Neuronal stem cell (in vitro differentiated cells): Measurements from ENCODE around the gene IMP4.

Source experiments
- DNase-seq: peaks from one replicate; pipeline ENCODE4 v3.0.0-alpha.2; 2013; ENCODE audit warnings: low spot score
- H2AFZ ChIP-seq: one replicate; pipeline ENCODE4 v1.6.1; 2013; ENCODE audit warnings: mild to moderate bottlenecking, low read length, inconsistent platforms
- H2AK5ac ChIP-seq: 2 replicates; pipeline ENCODE4 v1.6.1; 2013; ENCODE audit warnings: low read depth, mild to moderate bottlenecking, inconsistent platforms, low read length, moderate library complexity, mixed read lengths
- H2BK120ac ChIP-seq: 2 replicates; pipeline ENCODE4 v1.6.1; 2013; ENCODE audit warnings: low read depth, mild to moderate bottlenecking, inconsistent platforms, low read length, moderate library complexity, mixed read lengths
- H2BK12ac ChIP-seq: one replicate; pipeline ENCODE4 v1.6.1; 2013; ENCODE audit warnings: low read length, inconsistent platforms
- H2BK15ac ChIP-seq: 2 replicates; pipeline ENCODE4 v1.6.1; 2013; ENCODE audit warnings: mild to moderate bottlenecking, low read length, inconsistent platforms, mixed read lengths
- H2BK5ac ChIP-seq: one replicate; pipeline ENCODE4 v1.6.1; 2013; ENCODE audit warnings: inconsistent platforms, mild to moderate bottlenecking, low read length, moderate library complexity
- H3K14ac ChIP-seq: one replicate; pipeline ENCODE4 v1.6.1; 2013; ENCODE audit warnings: low read length, inconsistent platforms
- H3K18ac ChIP-seq: 2 replicates; pipeline ENCODE4 v1.6.1; 2013; ENCODE audit warnings: low read length, inconsistent platforms
- H3K23ac ChIP-seq: 2 replicates; pipeline ENCODE4 v1.6.1; 2013; ENCODE audit warnings: low read depth, mild to moderate bottlenecking, mixed read lengths, low read length, inconsistent platforms; ENCODE audit not compliant: poor library complexity
- H3K27ac ChIP-seq: replicated peaks from 3 replicates; pipeline ENCODE4 v1.5.1; 2013; ENCODE audit warnings: low read length, inconsistent platforms
- H3K27me3 ChIP-seq, 3 experiments: 2 replicates each; pipeline ENCODE4 v1.6.1; 2013; ENCODE audit warnings: low read length in 3 of 3, mild to moderate bottlenecking in 2 of 3, inconsistent platforms in 1 of 3, low read depth in 1 of 3, mixed read lengths in 1 of 3, moderate library complexity in 1 of 3; ENCODE audit not compliant: control insufficient read depth in 3 of 3, insufficient read depth in 3 of 3
- H3K36me3 ChIP-seq, 2 donors: replicated peaks in 1 of 2; 2 replicates each; pipeline ENCODE4 v1.6.1; 2013; ENCODE audit warnings: low read length in 2 of 2; ENCODE audit not compliant: control insufficient read depth in 2 of 2, insufficient read depth in 2 of 2
- H3K4ac ChIP-seq: 2 replicates; pipeline ENCODE4 v1.6.1; 2013; ENCODE audit warnings: inconsistent platforms, mild to moderate bottlenecking, low read length, moderate library complexity
- H3K4me1 ChIP-seq, 2 donors: 1 replicate in 1 of 2; 2 replicates in 1 of 2; pipeline ENCODE4 v1.6.1; 2013; ENCODE audit warnings: low read length in 2 of 2, low read depth in 1 of 2; ENCODE audit not compliant: control insufficient read depth in 2 of 2, insufficient read depth in 1 of 2
- H3K4me2 ChIP-seq: one replicate; pipeline ENCODE4 v1.6.1; 2013; ENCODE audit warnings: mild to moderate bottlenecking, low read length, inconsistent platforms; ENCODE audit not compliant: insufficient read depth, poor library complexity, severe bottlenecking
- H3K4me3 ChIP-seq, 2 donors: 2 replicates each; pipeline ENCODE4 v1.5.1; 2013; ENCODE audit warnings: low read length in 2 of 2, mild to moderate bottlenecking in 2 of 2, inconsistent platforms in 1 of 2, moderate library complexity in 1 of 2
- H3K79me1 ChIP-seq: one replicate; pipeline ENCODE4 v1.6.1; 2013; ENCODE audit warnings: low read depth, mild to moderate bottlenecking, inconsistent platforms, low read length, moderate library complexity
- H3K9ac ChIP-seq: one replicate; pipeline ENCODE4 v1.6.1; 2013; ENCODE audit warnings: mild to moderate bottlenecking, low read depth, low read length, inconsistent platforms; ENCODE audit not compliant: poor library complexity
- H3K9me3 ChIP-seq, 2 donors: replicated peaks in 1 of 2; 2 replicates each; pipeline versions ENCODE3 to v1.6.1; 2013; ENCODE audit warnings: low read length in 2 of 2, mild to moderate bottlenecking in 2 of 2, inconsistent platforms in 1 of 2, low read depth in 1 of 2, mixed read lengths in 1 of 2, moderate library complexity in 1 of 2; ENCODE audit not compliant: control insufficient read depth in 2 of 2, insufficient read depth in 1 of 2
- H4K8ac ChIP-seq: one replicate; pipeline ENCODE4 v1.6.1; 2013; ENCODE audit warnings: low read depth, mild to moderate bottlenecking, inconsistent platforms, low read length, moderate library complexity
- H4K91ac ChIP-seq: one replicate; pipeline ENCODE4 v1.6.1; 2013; ENCODE audit warnings: low read length, low read depth, mild to moderate bottlenecking, inconsistent platforms; ENCODE audit not compliant: poor library complexity
- WGBS, 2 donors: extraction: QIAGEN DNeasy Blood & Tissue Kit; methylation state at CpG; one replicate each; pipeline ENCODE4 v1.1.7; 2013; ENCODE audit warnings: missing lambda C conversion rate in 2 of 2, mixed read lengths in 1 of 2; ENCODE audit not compliant: insufficient read length in 2 of 2, insufficient replicate concordance in 1 of 2; ENCODE audit errors: extremely low coverage in 2 of 2; 5-methylcytosine and 5-hydroxymethylcytosine counted together

Gene IMP4

DNA sequence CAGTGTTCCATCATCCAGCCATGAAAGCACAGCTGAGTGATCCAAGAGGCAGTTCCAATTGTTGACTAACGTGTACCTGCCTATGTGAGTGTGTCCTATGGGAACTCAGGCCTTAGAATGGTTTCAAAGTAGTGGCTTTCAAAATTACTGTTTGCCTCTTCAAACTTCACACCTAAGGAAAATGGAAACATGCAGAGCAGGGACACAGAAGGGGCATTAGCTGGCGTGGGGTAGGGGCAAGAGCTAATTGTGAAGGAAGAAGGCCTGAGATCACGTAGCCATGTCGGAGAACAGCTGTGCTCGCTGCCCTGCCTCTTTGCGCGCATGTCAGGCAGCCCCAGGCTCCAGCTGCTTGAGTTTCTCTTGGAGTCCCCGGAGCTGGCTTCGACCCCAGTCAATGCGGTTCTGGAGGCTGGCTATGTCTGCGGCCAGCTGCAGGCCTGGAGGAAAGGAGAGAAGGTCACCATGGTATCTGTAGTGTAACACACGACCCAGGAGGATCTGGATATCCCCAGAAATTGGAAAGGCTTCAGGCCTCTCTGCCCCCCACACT is 3.8 kb upstream of the IMP4 start:
- Histone ChIP-seq H3K18ac (no peak overlapping the region), H3K27ac (no peak overlapping the region), H3K4ac (no peak overlapping the region), H3K79me1 (peaks cover 2% of the 10 kb centered on the region), H2AFZ (no peak overlapping the region), H2AK5ac (no peak overlapping the region), H4K91ac (no peak overlapping the region), H3K9ac (no peak overlapping the region), H2BK12ac (no peak overlapping the region), H3K36me3 (peaks cover 5 to 30% of the 10 kb centered on the region in 2 donors), H3K9me3 (no peaks in the 10 kb centered on the region), H2BK5ac (no peak overlapping the region), H3K14ac (no peak overlapping the region), H2BK120ac (no peak overlapping the region), H4K8ac (no peak overlapping the region), H3K4me1 (peaks cover 5 to 6% of the 10 kb centered on the region in 2 donors), H3K4me2 (no peak overlapping the region), H3K23ac (no peak overlapping the region), H3K27me3 (no peaks in the 10 kb centered on the region), H3K4me3 (no peak overlapping the region), H2BK15ac (no peak overlapping the region)
- no peak for DNase-seq
- no CpG with 5 or more reads among the region's 12 CpGs for WGBS, 2 donors

DNA sequence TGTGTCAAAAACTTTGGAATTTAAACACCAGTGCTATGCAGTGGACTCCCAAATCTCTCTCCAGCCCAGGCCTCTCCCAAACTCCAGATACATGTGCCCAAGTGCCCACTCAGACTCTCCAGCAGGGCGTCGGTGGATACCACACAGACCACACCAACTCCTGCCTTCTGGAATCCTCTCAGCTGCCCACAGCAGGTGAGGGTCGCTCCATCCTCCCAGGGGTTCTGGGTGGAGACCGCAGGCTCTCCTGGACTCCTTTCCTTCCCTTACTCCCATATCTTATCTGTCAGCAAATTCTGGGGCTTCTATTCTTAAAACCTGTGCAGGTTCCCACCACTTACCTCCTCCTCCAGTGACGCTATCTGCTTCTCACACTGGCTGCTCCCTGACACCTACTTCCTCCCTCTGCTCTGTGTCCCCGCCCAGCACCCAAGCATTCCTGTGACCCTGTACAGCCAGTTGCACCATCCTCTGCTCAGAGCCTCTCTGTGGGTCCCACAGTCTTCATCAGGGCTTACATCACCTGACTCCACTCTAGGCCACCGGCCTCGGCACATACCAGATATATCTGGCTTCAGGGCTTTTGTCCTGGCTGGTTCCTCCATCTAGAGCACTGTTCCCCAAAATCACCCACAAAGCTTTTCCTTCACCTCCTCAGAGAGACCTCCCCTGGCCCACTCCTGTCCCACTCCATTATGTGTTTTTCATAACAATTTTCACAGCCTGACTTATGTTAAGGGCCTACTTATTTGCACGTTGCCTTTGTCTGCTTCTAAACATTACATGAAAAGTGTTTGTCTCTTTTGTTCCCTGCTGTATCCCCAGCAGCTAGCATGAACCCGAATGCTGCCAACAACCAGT is 2.6 kb upstream of the IMP4 start:
- DNase-seq = no peak
- Histone ChIP-seq H2AK5ac (no peak overlapping the region), H3K23ac (no peak overlapping the region), H3K4ac (no peak overlapping the region), H3K14ac (no peak overlapping the region), H3K18ac (no peak overlapping the region), H3K27me3 (no peaks in the 10 kb centered on the region), H3K4me1 (peaks cover 5 to 6% of the 10 kb centered on the region in 2 donors), H3K9ac (no peak overlapping the region), H3K36me3 (peaks cover 11 to 39% of the 10 kb centered on the region in 2 donors), H2AFZ (no peak overlapping the region), H2BK5ac (no peak overlapping the region), H3K4me3 (no peak overlapping the region), H2BK120ac (no peak overlapping the region), H4K91ac (no peak overlapping the region), H2BK12ac (no peak overlapping the region), H3K27ac (no peak overlapping the region), H2BK15ac (no peak overlapping the region), H3K9me3 (no peaks in the 10 kb centered on the region), H3K79me1 (peaks cover 2% of the 10 kb centered on the region), H4K8ac (no peak overlapping the region), H3K4me2 (no peak overlapping the region)
- no CpG with 5 or more reads among the region's 10 CpGs for WGBS, 2 donors

DNA sequence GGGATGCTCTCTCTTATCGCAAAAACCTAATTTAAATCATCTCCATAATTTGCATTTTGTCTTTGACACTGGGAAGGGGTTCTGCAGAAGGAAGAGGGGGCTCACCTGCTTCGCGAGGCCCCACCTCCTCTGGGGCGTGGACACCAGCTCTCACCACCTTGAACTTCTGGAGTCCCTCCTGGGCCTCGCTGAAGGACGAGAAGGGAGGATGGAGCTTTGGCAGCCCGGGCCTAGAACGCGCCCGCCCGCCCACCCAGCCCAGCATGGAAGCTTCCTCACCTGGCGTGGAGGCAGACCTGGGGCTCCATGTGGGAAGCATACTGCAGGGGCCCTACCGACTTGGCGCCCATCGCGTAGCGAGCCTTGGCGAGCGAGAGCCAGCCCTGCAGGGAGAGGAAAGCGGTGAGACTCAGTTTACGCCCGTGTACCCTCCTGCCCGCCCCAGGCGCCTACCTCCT is 1.1 kb upstream of the IMP4 start:
- no CpG with 5 or more reads among the region's 24 CpGs for WGBS, 2 donors

DNA sequence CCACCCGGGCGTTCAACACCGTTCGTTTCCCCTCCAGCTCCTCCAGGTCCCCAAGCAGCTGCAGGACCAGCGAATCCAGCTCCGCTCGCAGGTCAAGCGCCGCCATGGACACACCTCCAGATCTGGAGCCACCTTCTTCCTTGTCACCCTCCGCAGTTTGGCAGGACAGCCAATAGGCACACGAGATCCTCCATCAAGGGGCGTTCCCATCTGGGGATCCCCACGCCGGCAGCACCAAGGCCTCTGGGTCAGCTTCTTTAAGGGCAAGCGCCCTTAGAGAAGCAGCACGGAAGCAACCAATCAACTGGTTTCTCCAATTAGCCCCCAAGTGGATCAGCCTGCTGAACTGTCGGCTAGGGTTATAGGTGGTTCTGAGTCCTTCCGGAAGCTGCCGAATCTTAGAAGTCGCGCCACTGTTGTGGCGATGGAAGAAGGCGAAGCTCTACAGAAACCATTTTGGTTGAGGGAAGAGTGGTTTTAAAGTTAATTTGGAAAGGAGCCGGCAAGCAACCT is 621 bp upstream of the IMP4 start:
- H3K79me1 ChIP-seq = peaks cover 6% of the 10 kb centered on the region
- peak overlapping the region; percentile 58 for H2BK5ac ChIP-seq
- H4K91ac ChIP-seq = no peak overlapping the region
- no CpG with 5 or more reads among the region's 24 CpGs for WGBS, 2 donors
- H3K23ac ChIP-seq = peak overlapping the region; percentile 94
- peak overlapping the region; percentile 95 for H2AFZ ChIP-seq
- peak overlapping the region; percentile 51 for H2BK15ac ChIP-seq
- peak overlapping the region; percentile 61 for H3K4me2 ChIP-seq
- peak overlapping the region; percentile 64 for H3K9ac ChIP-seq
- H3K9me3 ChIP-seq = peaks cover 0 to 1% of the 10 kb centered on the region in 2 donors
- H3K4me1 ChIP-seq = peaks cover 5 to 6% of the 10 kb centered on the region in 2 donors
- DNase-seq = peak; percentile 89
- peaks cover 29 to 59% of the 10 kb centered on the region in 2 donors for H3K36me3 ChIP-seq
- H3K18ac ChIP-seq = peak overlapping the region; percentile 97
- no peak overlapping the region for H3K14ac ChIP-seq
- H4K8ac ChIP-seq = no peak overlapping the region
- no peak overlapping the region for H2BK120ac ChIP-seq
- peak overlapping the region; percentile 92 to 95 for H3K4me3 ChIP-seq
- H2BK12ac ChIP-seq = no peak overlapping the region
- peak overlapping the region; percentile 90 for H3K27ac ChIP-seq
- no peaks in the 10 kb centered on the region for H3K27me3 ChIP-seq
- H3K4ac ChIP-seq = no peak overlapping the region
- no peak overlapping the region for H2AK5ac ChIP-seq

More for the DNA sequence above, 1.1 kb upstream of the IMP4 start:
- Histone ChIP-seq H2AK5ac (no peak overlapping the region), H3K4me1 (peaks cover 5 to 6% of the 10 kb centered on the region in 2 donors), H3K23ac (peak overlapping the region; percentile 94), H2BK5ac (peak overlapping the region; percentile 58), H3K4me3 (peak overlapping the region; percentile 92 to 95), H2AFZ (peak overlapping the region; percentile 95), H3K18ac (peak overlapping the region; percentile 97), H3K9me3 (peaks cover 0 to 1% of the 10 kb centered on the region in 2 donors), H4K91ac (no peak overlapping the region), H3K4ac (no peak overlapping the region), H2BK15ac (peak overlapping the region; percentile 51), H2BK12ac (no peak overlapping the region), H2BK120ac (no peak overlapping the region), H3K27me3 (no peaks in the 10 kb centered on the region), H4K8ac (no peak overlapping the region), H3K27ac (peak overlapping the region; percentile 90), H3K36me3 (peaks cover 25 to 54% of the 10 kb centered on the region in 2 donors), H3K9ac (peak overlapping the region; percentile 64), H3K14ac (no peak overlapping the region), H3K4me2 (peak overlapping the region; percentile 61), H3K79me1 (peaks cover 6% of the 10 kb centered on the region)
- no peak for DNase-seq
